A549 (cell line): ENCODE data around the gene DCUN1D2. TPM values are rescaled to one million over a fixed set of nuclear protein-coding genes. Genes with fewer than 3 reads are reported as not detected.
"Not testable (repeated sequence)": the region's sequence is repeated elsewhere in the genome, so short reads cannot be mapped to it uniquely, and the experiment has no call there.

ENCODE experiments used
- ATAC-seq, 2 experiments: fragments of 200-7000 bp in 1 of 2; fragments of >200 bp in 1 of 2; cut with Nextera tagmentation in 1 of 2; cut with Tn5 transposase in 1 of 2; 3 replicates each; pipeline versions ENCODE4 v1.8.0 to v1.9.1; 2018 to 2020; ENCODE audit warnings: mild to moderate bottlenecking in 1 of 2, moderate library complexity in 1 of 2
- CTCF ChIA-PET: fragments of 300-600 bp; sonication (Branson Sonifier 250); formaldehyde crosslinking; extraction: SDS; loops from one replicate; lab custom pipeline; 2021; ENCODE audit warnings: antibody characterized with exemption, inconsistent platforms; lab: Yijun Ruan, JAX
- POLR2A ChIA-PET: fragments of 350-600 bp; formaldehyde crosslinking; extraction: SDS; loops from one replicate; lab custom pipeline; 2021; ENCODE audit warnings: antibody characterized with exemption, inconsistent platforms; lab: Yijun Ruan, JAX
- DNase-seq, 2 experiments: peaks; one replicate each; pipeline versions ENCODE4 v3.0.0 to v3.0.0-alpha.2; 2011 to 2016; ENCODE audit warnings: low read depth in 1 of 2, low spot score in 1 of 2
- FAIRE-seq: peaks from 2 replicates; lab custom pipeline; 2011; peaks lifted over from hg19 to GRCh38; lab: Jason Lieb, UNC
- H3K27ac ChIP-seq, 2 experiments: fragments of >200 bp; sonication (Bioruptor Twin); formaldehyde crosslinking; 3 replicates each; pipeline ENCODE4 v1.5.1; 2016 to 2017
- H3K4me1 ChIP-seq: fragments of >200 bp; sonication (Bioruptor Twin); formaldehyde crosslinking; 3 replicates; pipeline ENCODE4 v1.6.1; 2016
- H3K4me2 ChIP-seq: fragments of >200 bp; sonication (Bioruptor Twin); formaldehyde crosslinking; 3 replicates; pipeline ENCODE4 v1.6.1; 2016
- H3K4me3 ChIP-seq: fragments of >200 bp; sonication (Bioruptor Twin); formaldehyde crosslinking; 3 replicates; pipeline ENCODE4 v1.5.1; 2016
- H3K9me3 ChIP-seq: fragments of >200 bp; sonication (Bioruptor Twin); formaldehyde crosslinking; 3 replicates; pipeline ENCODE4 v1.6.1; 2016
- ATOH8 ChIP-seq: fragments of 250-450 bp; sonication (Bioruptor Pico); IDR thresholded peaks from 2 replicates; pipeline ENCODE4 v1.5.0; 2020; ENCODE audit warnings: low read depth, mild to moderate bottlenecking, moderate library complexity
- BCL3 ChIP-seq: fragments of >200 bp; sonication (Bioruptor Twin); formaldehyde crosslinking; IDR thresholded peaks from 3 replicates; pipeline ENCODE4 v1.6.1; 2016
- BHLHE40 ChIP-seq: IDR thresholded peaks from 2 replicates; pipeline ENCODE4 v1.6.1; 2012; ENCODE audit warnings: low read depth, low read length, inconsistent platforms
- CBX8 ChIP-seq: fragments of 200-600 bp; sonication (generic); IDR thresholded peaks from 2 replicates; pipeline ENCODE4 v1.6.1; 2016
- CEBPB ChIP-seq, 2 experiments: fragments of >200 bp in 1 of 2; sonication (Bioruptor Twin) in 1 of 2; formaldehyde crosslinking in 1 of 2; IDR thresholded peaks; 2 replicates each; pipeline ENCODE4 v1.6.1; 2012 to 2016
- CHD4 ChIP-seq: fragments of 200-600 bp; sonication (generic); IDR thresholded peaks from 2 replicates; pipeline ENCODE4 v1.6.1; 2016; ENCODE audit warnings: antibody characterized with exemption, mild to moderate bottlenecking, borderline replicate concordance
- CTCF ChIP-seq: fragments of >200 bp; sonication (Bioruptor Twin); formaldehyde crosslinking; IDR thresholded peaks from 3 replicates; pipeline ENCODE4 v1.5.1; 2016
- EHF ChIP-seq: fragments of 250-450 bp; sonication (Bioruptor Pico); IDR thresholded peaks from 2 replicates; pipeline ENCODE4 v1.5.0; 2020; ENCODE audit warnings: mild to moderate bottlenecking
- ELK1 ChIP-seq: fragments of 150-350 bp; IDR thresholded peaks from 2 replicates; pipeline ENCODE4 v1.6.1; 2014; ENCODE audit warnings: low read depth, mild to moderate bottlenecking, low read length
- FOXS1 ChIP-seq: fragments of 250-450 bp; sonication (Bioruptor Pico); IDR thresholded peaks from 2 replicates; pipeline ENCODE4 v1.5.0; 2020; ENCODE audit warnings: mild to moderate bottlenecking, moderate library complexity
- GATA3 ChIP-seq: IDR thresholded peaks from 2 replicates; pipeline ENCODE4 v1.6.1; 2012; ENCODE audit warnings: borderline replicate concordance
- HDAC2 ChIP-seq: fragments of 200-600 bp; sonication (generic); IDR thresholded peaks from 2 replicates; pipeline ENCODE4 v1.6.1; 2016
- HES2 ChIP-seq: fragments of >200 bp; sonication (Bioruptor Twin); formaldehyde crosslinking; IDR thresholded peaks from 2 replicates; pipeline ENCODE4 v1.6.1; 2016
- HOXA7 ChIP-seq: fragments of 250-450 bp; sonication (Bioruptor Pico); IDR thresholded peaks from 2 replicates; pipeline ENCODE4 v1.5.0; 2020; ENCODE audit warnings: mild to moderate bottlenecking, moderate library complexity
- HOXB5 ChIP-seq: fragments of 250-450 bp; sonication (Bioruptor Pico); IDR thresholded peaks from 2 replicates; pipeline ENCODE4 v1.5.0; 2020; ENCODE audit warnings: mild to moderate bottlenecking, moderate library complexity
- JUNB ChIP-seq: fragments of >200 bp; sonication (Bioruptor Twin); formaldehyde crosslinking; IDR thresholded peaks from 2 replicates; pipeline ENCODE4 v1.6.1; 2016
- KDM5A ChIP-seq: fragments of 200-600 bp; sonication (generic); IDR thresholded peaks from 2 replicates; pipeline ENCODE4 v1.6.1; 2016; ENCODE audit warnings: antibody characterized with exemption, mild to moderate bottlenecking
- NR3C1 ChIP-seq: fragments of >200 bp; sonication (Bioruptor Twin); formaldehyde crosslinking; IDR thresholded peaks from 3 replicates; pipeline ENCODE4 v1.6.1; 2017
- REST ChIP-seq: fragments of 200-600 bp; sonication (generic); IDR thresholded peaks from 2 replicates; pipeline ENCODE4 v1.6.1; 2016; ENCODE audit warnings: antibody characterized with exemption, mild to moderate bottlenecking, moderate library complexity
- RFX5 ChIP-seq: fragments of 450-650 bp; IDR thresholded peaks from 2 replicates; pipeline ENCODE4 v1.7.1; 2014; ENCODE audit warnings: antibody characterized with exemption, mild to moderate bottlenecking, moderate library complexity
- RNF2 ChIP-seq: fragments of 200-600 bp; sonication (generic); IDR thresholded peaks from 2 replicates; pipeline ENCODE4 v1.6.1; 2016; ENCODE audit warnings: low read depth, mild to moderate bottlenecking, antibody characterized with exemption, moderate library complexity, borderline replicate concordance
- ZC3H11A ChIP-seq: fragments of 450-650 bp; IDR thresholded peaks from 2 replicates; pipeline ENCODE4 v1.6.1; 2014; ENCODE audit warnings: antibody characterized with exemption, mild to moderate bottlenecking
- WGBS: methylation state at CpG from one replicate; pipeline ENCODE4 v1.1.6; 2017; ENCODE audit errors: missing lambda C conversion rate; 5-methylcytosine and 5-hydroxymethylcytosine counted together
- polyA plus RNA-seq, 4 experiments: library from polyadenylated mRNA; depleted of rRNA in 3 of 4; stranded (reverse); fragments of >200 nt; fragmentation: RNase III in 1 of 4; extraction: RNeasy Plus Mini Kit Qiagen cat#74134 plus additional on column Dnase treatment in 1 of 4; gene quantifications; 2 replicates in 3 of 4; 3 replicates in 1 of 4; pipeline ENCODE4 v1.2.3, GENCODE V29; 2011 to 2017

DCUN1D2 gene
- polyA plus RNA-seq, 2 of the 4 experiments (the other 2 are of a cell fraction): 8.4 to 8.6 TPM

GRCh38 chr13:113526466-113527220 lies 36.1 kb upstream of the DCUN1D2 start:
- WGBS: 88% methylated on average over 12 of the region's 12 CpGs
- H3K4me1 ChIP-seq: no peaks in the 10 kb centered on the region
- no peak for TF ChIP-seq REST
- no peak for TF ChIP-seq EHF (CRISPR knock-in tag)
- no peak for TF ChIP-seq NR3C1
- no peak for TF ChIP-seq CHD4
- TF ChIP-seq GATA3: no peak
- no peak for TF ChIP-seq FOXS1 (CRISPR knock-in tag)
- no peak for TF ChIP-seq HOXB5 (CRISPR knock-in tag)
- TF ChIP-seq RFX5: no peak
- no peak for TF ChIP-seq ZC3H11A
- no peak for TF ChIP-seq CTCF
- no peak for TF ChIP-seq ATOH8 (CRISPR knock-in tag)
- no peak for TF ChIP-seq JUNB
- TF ChIP-seq HDAC2: no peak
- H3K9me3 ChIP-seq: no peaks in the 10 kb centered on the region
- H3K27ac ChIP-seq: no peak overlapping the region
- ChIA-PET CTCF (no interaction called here), POLR2A (no interaction called here)
- DNase-seq (no peak), ATAC-seq (no peak), FAIRE-seq (no peak)
- no peak overlapping the region for H3K4me3 ChIP-seq
- H3K4me2 ChIP-seq: no peak overlapping the region

- H3K27ac ChIP-seq, H3K9me3 ChIP-seq, FAIRE-seq, ATAC-seq, POLR2A ChIA-PET, H3K4me3 ChIP-seq, H3K4me2 ChIP-seq, DNase-seq, H3K4me1 ChIP-seq: not testable (repeated sequence)
- CTCF ChIA-PET: interaction anchor here (1.2 kb wide), 1 partner anchor 11 kb away, joined by 4 read pairs; no protein-coding TSS in a partner anchor
- WGBS: 83% methylated on average over 11 of the region's 13 CpGs
These were observed 31.9 kb upstream of the DCUN1D2 start for GRCh38 chr13:113522438-113522837.

- no peak for FAIRE-seq
These were observed 30.1 kb upstream of the DCUN1D2 start for GRCh38 chr13:113520571-113520970.

More at GRCh38 chr13:113520571-113520970, 30.1 kb upstream of the DCUN1D2 start:
- no peak for ATAC-seq
- no peak for DNase-seq
- Histone ChIP-seq H3K4me3 (no peak overlapping the region), H3K4me1 (no peaks in the 10 kb centered on the region), H3K27ac (no peak overlapping the region), H3K4me2 (no peak overlapping the region), H3K9me3 (no peaks in the 10 kb centered on the region)
- ChIA-PET POLR2A (no interaction called here), CTCF (interaction anchor here (1.3 kb wide), 1 partner anchor 11 kb away, joined by 5 read pairs; no protein-coding TSS in a partner anchor)
- WGBS: 82% methylated on average over 16 of the region's 16 CpGs
- TF ChIP-seq KDM5A: no peak
- TF ChIP-seq RNF2: no peak
- TF ChIP-seq BHLHE40: no peak
- TF ChIP-seq ZC3H11A: no peak
- no peak for TF ChIP-seq HOXA7
- no peak for TF ChIP-seq BCL3
- no peak for TF ChIP-seq CBX8
- TF ChIP-seq CEBPB (IDR thresholded peaks at IDR 0.05): no peak
- TF ChIP-seq ELK1: no peak
- TF ChIP-seq GATA3: no peak
- no peak for TF ChIP-seq HOXB5 (CRISPR knock-in tag)
- TF ChIP-seq HES2: no peak
